ENCODE data around the gene CYSTM1. TPM values are rescaled to one million over a fixed set of nuclear protein-coding genes. Genes with fewer than 3 reads are reported as not detected.

Gene CYSTM1
- total and polyA plus RNA-seq, 2 donors (not counting 1 experiment from before 2014, with no cell fraction given): 6.2 to 17.0 TPM

DNA sequence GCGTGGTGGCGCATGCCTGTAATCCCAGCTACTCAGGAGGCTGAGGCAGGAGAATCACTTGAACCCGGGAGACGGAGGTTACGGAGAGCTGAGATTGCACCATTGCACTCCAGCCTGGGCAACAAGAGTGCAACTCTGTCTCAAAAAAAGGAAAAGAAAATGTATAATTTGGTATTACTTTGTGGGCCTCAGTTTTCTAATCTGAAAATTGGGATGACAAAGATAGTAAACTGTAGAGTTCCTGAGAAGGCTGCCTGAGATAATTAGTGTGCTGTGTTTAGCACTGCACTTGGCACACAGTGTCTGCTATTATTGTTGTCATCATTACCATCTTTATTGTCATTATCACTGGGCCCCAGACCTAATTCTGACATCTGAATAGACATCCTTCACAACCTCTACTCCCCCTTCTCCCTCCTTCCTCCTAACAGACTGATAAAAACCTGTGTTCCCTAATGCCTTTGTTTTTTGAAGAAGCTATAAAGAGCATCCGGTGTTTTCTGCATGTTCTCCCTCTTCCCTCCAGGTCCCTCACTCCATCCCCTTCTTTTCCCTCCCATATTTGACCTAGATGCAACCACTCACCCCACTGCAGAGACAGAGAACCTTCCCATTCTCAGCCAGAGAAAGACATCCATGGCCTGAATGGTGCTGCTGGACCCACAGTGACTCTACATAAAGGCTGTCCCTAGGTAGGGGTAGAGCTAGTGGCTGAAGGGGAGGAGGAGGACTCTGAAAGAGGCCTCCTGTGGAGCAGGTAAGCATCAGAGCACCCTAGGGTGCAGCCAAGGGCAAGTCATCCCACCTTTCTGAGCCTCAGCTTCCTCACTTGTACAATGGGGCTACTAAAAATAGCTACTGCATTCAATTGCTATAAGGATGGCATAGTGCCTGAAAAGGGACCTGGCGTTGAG, 15.7 kb upstream of the CYSTM1 start:
- 100% methylated on average over 5 of the region's 7 CpGs for WGBS (ENCODE audit: insufficient coverage)
- TF ChIP-seq, protein P1, sequence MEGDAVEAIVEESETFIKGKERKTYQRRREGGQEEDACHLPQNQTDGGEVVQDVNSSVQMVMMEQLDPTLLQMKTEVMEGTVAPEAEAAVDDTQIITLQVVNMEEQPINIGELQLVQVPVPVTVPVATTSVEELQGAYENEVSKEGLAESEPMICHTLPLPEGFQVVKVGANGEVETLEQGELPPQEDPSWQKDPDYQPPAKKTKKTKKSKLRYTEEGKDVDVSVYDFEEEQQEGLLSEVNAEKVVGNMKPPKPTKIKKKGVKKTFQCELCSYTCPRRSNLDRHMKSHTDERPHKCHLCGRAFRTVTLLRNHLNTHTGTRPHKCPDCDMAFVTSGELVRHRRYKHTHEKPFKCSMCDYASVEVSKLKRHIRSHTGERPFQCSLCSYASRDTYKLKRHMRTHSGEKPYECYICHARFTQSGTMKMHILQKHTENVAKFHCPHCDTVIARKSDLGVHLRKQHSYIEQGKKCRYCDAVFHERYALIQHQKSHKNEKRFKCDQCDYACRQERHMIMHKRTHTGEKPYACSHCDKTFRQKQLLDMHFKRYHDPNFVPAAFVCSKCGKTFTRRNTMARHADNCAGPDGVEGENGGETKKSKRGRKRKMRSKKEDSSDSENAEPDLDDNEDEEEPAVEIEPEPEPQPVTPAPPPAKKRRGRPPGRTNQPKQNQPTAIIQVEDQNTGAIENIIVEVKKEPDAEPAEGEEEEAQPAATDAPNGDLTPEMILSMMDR (IDR thresholded peaks at IDR 0.05): no peak
- TF ChIP-seq EZH2 (IDR thresholded peaks at IDR 0.05; ENCODE audit: borderline replicate concordance, insufficient read depth, low read depth, low read length, poor library complexity, severe bottlenecking): no peak
- Histone ChIP-seq H3K4me1 (ENCODE audit: control insufficient read depth in 2 of 2, insufficient read depth in 2 of 2, low read length in 2 of 2) (peaks cover 7 to 10% of the 10 kb centered on the region in 2 donors), H4K20me1 (ENCODE audit: control insufficient read depth, insufficient read depth, low read length, poor library complexity, severe bottlenecking) (no peaks in the 10 kb centered on the region), H3K27ac (ENCODE audit: low read length in 2 of 2) (no peak overlapping the region), H3K4me3 (ENCODE audit: control extremely low read depth in 1 of 5, extremely low read depth in 1 of 5, insufficient read depth in 1 of 5, low read depth in 2 of 5, low read length in 4 of 5) (no peak overlapping the region), H3K4me2 (replicated peaks; ENCODE audit: low read depth, low read length, poor library complexity, severe bottlenecking) (no peak overlapping the region), H3K27me3 (replicated peaks in 1 of 4; ENCODE audit: control extremely low read depth in 1 of 4, control insufficient read depth in 3 of 4, insufficient read depth in 4 of 4, low read length in 3 of 4) (no peaks in the 10 kb centered on the region), H2AFZ (ENCODE audit: insufficient read depth, low read depth, low read length, poor library complexity, severe bottlenecking) (no peak overlapping the region), H3K79me2 (ENCODE audit: control insufficient read depth, insufficient read depth, low read length) (no peaks in the 10 kb centered on the region), H3K36me3 (replicated peaks in 1 of 2; ENCODE audit: control extremely low read depth in 1 of 2, control insufficient read depth in 1 of 2, extremely low read depth in 1 of 2, insufficient read depth in 2 of 2, low read length in 1 of 2) (no peaks in the 10 kb centered on the region), H3K9me3 (ENCODE audit: control extremely low read depth in 1 of 3, control insufficient read depth in 2 of 3, insufficient read depth in 1 of 3, low read length in 2 of 3) (no peaks in the 10 kb centered on the region), H3K9ac (ENCODE audit: low read length) (no peak overlapping the region)
- peak overlapping the region; percentile 5 for H3K27ac Mint-ChIP-seq
- CTCF ChIA-PET: interaction anchor here (1.0 to 23.0 kb wide), 7 partner anchors 10 to 372 kb away, joined by 3 to 513 read pairs (median 5); no protein-coding TSS in a partner anchor
- peaks cover 3% of the 10 kb centered on the region for H3K27me3 Mint-ChIP-seq
- DNase-seq (no peak), ATAC-seq (ENCODE audit: low read depth) (no peak)
- intact Hi-C loops (cut with micrococcal nuclease): no loop called here
- POLR2A ChIA-PET: interaction anchor here (0.6 kb wide), 1 partner anchor 51 kb away, joined by 3 read pairs; no protein-coding TSS in a partner anchor
- H3K4me3 Mint-ChIP-seq: no peak overlapping the region
- no peaks in the 10 kb centered on the region for H3K9me3 Mint-ChIP-seq (ENCODE audit: insufficient read depth)
- H3K4me1 Mint-ChIP-seq: peaks cover 9% of the 10 kb centered on the region

DNA sequence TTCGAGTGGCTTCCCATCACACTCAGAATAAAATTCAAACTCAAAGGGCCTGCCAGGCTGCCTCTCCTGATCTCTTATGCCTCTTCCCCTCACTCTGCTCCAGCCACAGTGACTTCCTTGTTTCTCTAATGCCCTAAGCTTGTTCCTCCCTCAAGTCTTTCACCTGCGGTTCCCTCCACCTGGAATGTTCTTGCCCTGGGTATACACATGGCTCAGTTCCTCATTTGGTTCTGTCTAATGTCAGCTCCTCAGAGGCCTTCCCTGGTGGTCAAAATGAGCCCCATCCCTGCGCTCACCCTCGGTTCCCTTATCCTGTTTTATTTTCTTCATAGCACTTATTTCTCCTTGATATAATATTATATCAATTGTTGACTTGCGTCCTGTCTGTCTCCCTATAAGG, 12.7 kb upstream of the CYSTM1 start:
- H3K4me1 ChIP-seq (ENCODE audit: control insufficient read depth in 2 of 2, insufficient read depth in 2 of 2, low read length in 2 of 2): peaks cover 3 to 4% of the 10 kb centered on the region in 2 donors
- no peaks in the 10 kb centered on the region for H4K20me1 ChIP-seq (ENCODE audit: control insufficient read depth, insufficient read depth, low read length, poor library complexity, severe bottlenecking)
- no peak for TF ChIP-seq EZH2 (IDR thresholded peaks at IDR 0.05; ENCODE audit: borderline replicate concordance, insufficient read depth, low read depth, low read length, poor library complexity, severe bottlenecking)
- TF ChIP-seq, protein P1 (IDR thresholded peaks at IDR 0.05): no peak
- no peak overlapping the region for H3K27ac ChIP-seq (ENCODE audit: low read length in 2 of 2)
- Mint-ChIP-seq H3K4me1 (peaks cover 2% of the 10 kb centered on the region), H3K27me3 (peaks cover 3% of the 10 kb centered on the region), H3K4me3 (no peak overlapping the region), H3K27ac (no peak overlapping the region), H3K9me3 (ENCODE audit: insufficient read depth) (no peaks in the 10 kb centered on the region)
- H3K36me3 ChIP-seq (replicated peaks in 1 of 2; ENCODE audit: control extremely low read depth in 1 of 2, control insufficient read depth in 1 of 2, extremely low read depth in 1 of 2, insufficient read depth in 2 of 2, low read length in 1 of 2): no peaks in the 10 kb centered on the region
- no peak overlapping the region for H3K4me2 ChIP-seq (replicated peaks; ENCODE audit: low read depth, low read length, poor library complexity, severe bottlenecking)
- 90% methylated on average over 3 of the region's 5 CpGs for WGBS (ENCODE audit: insufficient coverage)
- no peak overlapping the region for H3K4me3 ChIP-seq (ENCODE audit: control extremely low read depth in 1 of 5, extremely low read depth in 1 of 5, insufficient read depth in 1 of 5, low read depth in 2 of 5, low read length in 4 of 5)
- ATAC-seq (ENCODE audit: low read depth) (no peak), DNase-seq (no peak)
- ChIA-PET CTCF (interaction anchor here (0.5 to 23.0 kb wide), 3 partner anchors 16 to 92 kb away, joined by 3 to 513 read pairs (median 8); no protein-coding TSS in a partner anchor), POLR2A (no interaction called here)
- no peaks in the 10 kb centered on the region for H3K9me3 ChIP-seq (ENCODE audit: control extremely low read depth in 1 of 3, control insufficient read depth in 2 of 3, insufficient read depth in 1 of 3, low read length in 2 of 3)
- no peaks in the 10 kb centered on the region for H3K27me3 ChIP-seq (replicated peaks in 1 of 4; ENCODE audit: control extremely low read depth in 1 of 4, control insufficient read depth in 3 of 4, insufficient read depth in 4 of 4, low read length in 3 of 4)
- intact Hi-C loops (cut with micrococcal nuclease): no loop called here
- no peak overlapping the region for H2AFZ ChIP-seq (ENCODE audit: insufficient read depth, low read depth, low read length, poor library complexity, severe bottlenecking)
- H3K9ac ChIP-seq (ENCODE audit: low read length): no peak overlapping the region
- H3K79me2 ChIP-seq (ENCODE audit: control insufficient read depth, insufficient read depth, low read length): no peaks in the 10 kb centered on the region

Data from B cell (primary cell).